ENCODE results near the gene PAPSS1.

Gene PAPSS1

DNA sequence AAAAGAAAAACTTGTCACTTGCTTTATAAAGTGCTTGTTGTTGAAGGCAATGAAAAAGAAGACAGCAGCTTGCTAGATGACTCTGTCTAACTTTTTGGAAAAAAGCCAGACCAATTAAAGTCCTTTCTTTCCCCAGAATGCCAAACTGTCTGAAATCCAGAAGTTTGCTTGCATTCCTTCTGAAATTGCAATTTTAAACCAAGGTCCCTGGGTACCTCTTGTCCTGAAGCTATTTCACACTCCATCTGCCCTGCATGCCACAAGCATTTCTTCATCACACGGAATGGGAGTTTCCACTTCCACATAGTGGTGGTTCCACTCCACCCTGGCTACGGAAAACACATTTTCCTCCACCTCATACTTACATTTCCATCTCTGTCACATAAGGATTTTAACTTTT, 101.0 kb downstream of the PAPSS1 start:
- FAIRE-seq (no peak), DNase-seq (ENCODE audit: insufficient read length, low spot score) (no peak)
- TF ChIP-seq POU2F2 (IDR thresholded peaks at IDR 0.05; ENCODE audit: low read depth, low read length) (no peak), PAX5 (IDR thresholded peaks at IDR 0.05; ENCODE audit: insufficient read depth, low read length, severe bottlenecking) (no peak), SPI1 (IDR thresholded peaks at IDR 0.05; ENCODE audit: low read depth, low read length) (no peak), POLR2AphosphoS5 (IDR thresholded peaks at IDR 0.05; ENCODE audit: low read depth, low read length) (no peak), POLR2A (IDR thresholded peaks at IDR 0.05; ENCODE audit: low read depth, low read length) (no peak), TAF1 (IDR thresholded peaks at IDR 0.05; ENCODE audit: low read depth, low read length) (no peak)

DNA sequence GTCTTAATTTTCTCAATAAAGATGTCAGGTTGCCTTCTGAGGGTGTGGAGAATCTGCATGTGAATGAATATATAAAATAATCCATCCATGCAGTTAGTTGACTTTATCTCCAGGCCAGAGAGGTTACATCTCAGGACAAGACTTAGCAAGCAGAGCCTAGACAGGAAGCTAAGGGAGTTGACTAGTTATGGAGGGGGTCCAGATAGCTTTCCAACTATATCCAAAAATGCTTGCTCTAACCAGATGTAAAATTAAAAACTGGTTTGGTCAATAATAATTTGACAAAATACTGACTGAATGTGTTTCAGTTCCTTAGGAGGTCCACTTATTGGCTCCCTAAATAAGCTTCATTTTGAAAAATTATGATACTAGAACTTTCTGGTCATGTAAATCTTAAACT, 101.4 kb downstream of the PAPSS1 start:
- DNase-seq (ENCODE audit: insufficient read length, low spot score) (no peak), FAIRE-seq (no peak)
- no peak for TF ChIP-seq POU2F2 (IDR thresholded peaks at IDR 0.05; ENCODE audit: low read depth, low read length)

DNA sequence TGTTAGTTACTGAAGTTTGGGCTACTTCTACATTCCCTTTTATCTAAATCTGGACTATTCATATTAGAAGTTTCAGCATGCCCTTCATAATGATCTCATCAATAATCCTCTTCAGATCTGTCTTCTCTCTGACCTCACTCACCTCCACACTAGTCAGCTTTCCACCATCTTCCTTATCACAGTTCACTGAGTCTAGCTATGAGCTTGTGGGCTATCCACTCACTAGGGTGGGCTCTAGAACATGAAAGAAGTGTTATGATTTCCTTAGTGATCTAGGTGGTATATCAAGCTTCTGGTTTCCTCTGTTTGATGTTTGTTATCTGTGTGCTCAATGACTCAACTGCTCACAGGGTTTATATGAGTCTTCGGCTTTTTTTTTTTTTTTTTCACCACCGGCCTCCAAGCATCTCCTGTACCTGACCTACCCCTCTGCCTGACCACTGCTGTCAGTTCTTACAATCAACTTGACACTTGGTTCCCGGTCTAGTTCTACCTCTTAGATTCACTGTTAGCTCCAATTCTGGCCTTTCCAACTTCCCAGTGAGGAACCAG, 103.1 kb downstream of the PAPSS1 start:
- DNase-seq (ENCODE audit: insufficient read length, low spot score) (no peak), FAIRE-seq (no peak)
- TF ChIP-seq POU2F2 (IDR thresholded peaks at IDR 0.05; ENCODE audit: low read depth, low read length) (no peak), TAF1 (IDR thresholded peaks at IDR 0.05; ENCODE audit: low read depth, low read length) (no peak), PAX5 (IDR thresholded peaks at IDR 0.05; ENCODE audit: insufficient read depth, low read length, severe bottlenecking) (no peak), SPI1 (IDR thresholded peaks at IDR 0.05; ENCODE audit: low read depth, low read length) (no peak), POLR2A (IDR thresholded peaks at IDR 0.05; ENCODE audit: low read depth, low read length) (no peak), POLR2AphosphoS5 (IDR thresholded peaks at IDR 0.05; ENCODE audit: low read depth, low read length) (no peak)

DNA sequence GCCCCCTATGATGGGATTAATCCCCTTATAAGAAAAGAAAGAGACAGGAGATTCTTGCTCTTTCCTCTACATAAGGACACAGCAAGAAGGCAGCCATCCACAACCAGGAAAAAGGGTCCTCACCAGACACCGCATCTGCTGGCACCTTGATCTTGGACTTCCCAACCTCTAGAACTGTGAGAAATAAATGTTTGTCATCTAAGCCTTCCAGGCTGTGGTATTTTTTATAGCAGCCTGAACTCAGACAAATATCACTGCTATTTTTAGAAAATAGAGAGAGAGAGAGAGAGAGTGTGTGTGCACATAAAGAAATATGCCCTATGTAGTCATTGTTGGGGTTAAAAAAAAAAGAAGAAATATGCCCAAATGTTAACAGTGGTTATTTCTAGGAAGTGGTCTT, 104.2 kb downstream of the PAPSS1 start:
- DNase-seq (ENCODE audit: insufficient read length, low spot score) (no peak), FAIRE-seq (no peak)
- no peak for TF ChIP-seq TAF1 (IDR thresholded peaks at IDR 0.05; ENCODE audit: low read depth, low read length)
- no peak for TF ChIP-seq POU2F2 (IDR thresholded peaks at IDR 0.05; ENCODE audit: low read depth, low read length)
- no peak for TF ChIP-seq POLR2A (IDR thresholded peaks at IDR 0.05; ENCODE audit: low read depth, low read length)
- no peak for TF ChIP-seq PAX5 (IDR thresholded peaks at IDR 0.05; ENCODE audit: insufficient read depth, low read length, severe bottlenecking)
- TF ChIP-seq POLR2AphosphoS5 (IDR thresholded peaks at IDR 0.05; ENCODE audit: low read depth, low read length): no peak
- no peak for TF ChIP-seq SPI1 (IDR thresholded peaks at IDR 0.05; ENCODE audit: low read depth, low read length)

DNA sequence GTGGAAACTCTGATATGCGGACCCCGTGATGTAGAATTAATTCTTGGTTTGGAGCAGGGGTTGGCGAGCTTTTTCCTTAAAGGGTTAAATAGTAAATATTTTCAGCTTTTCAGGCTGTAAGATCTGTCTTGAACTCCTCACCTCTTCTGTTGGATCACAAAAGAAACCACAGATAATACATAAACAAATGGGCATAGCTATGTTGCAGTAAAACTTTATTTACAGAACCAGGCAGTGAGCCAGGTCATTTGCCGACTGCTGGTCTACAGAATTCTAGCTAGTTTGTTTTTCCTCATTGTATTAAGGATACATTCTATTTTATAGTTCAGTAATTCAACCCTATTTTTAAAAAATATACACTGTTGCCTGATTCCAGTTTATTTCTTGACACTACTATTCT, 116.6 kb downstream of the PAPSS1 start:
- FAIRE-seq (no peak), DNase-seq (ENCODE audit: insufficient read length, low spot score) (no peak)
- TF ChIP-seq POLR2A (IDR thresholded peaks at IDR 0.05; ENCODE audit: low read depth, low read length): no peak
- no peak for TF ChIP-seq POLR2AphosphoS5 (IDR thresholded peaks at IDR 0.05; ENCODE audit: low read depth, low read length)
- no peak for TF ChIP-seq POU2F2 (IDR thresholded peaks at IDR 0.05; ENCODE audit: low read depth, low read length)
- no peak for TF ChIP-seq TAF1 (IDR thresholded peaks at IDR 0.05; ENCODE audit: low read depth, low read length)
- no peak for TF ChIP-seq PAX5 (IDR thresholded peaks at IDR 0.05; ENCODE audit: insufficient read depth, low read length, severe bottlenecking)
- no peak for TF ChIP-seq SPI1 (IDR thresholded peaks at IDR 0.05; ENCODE audit: low read depth, low read length)

DNA sequence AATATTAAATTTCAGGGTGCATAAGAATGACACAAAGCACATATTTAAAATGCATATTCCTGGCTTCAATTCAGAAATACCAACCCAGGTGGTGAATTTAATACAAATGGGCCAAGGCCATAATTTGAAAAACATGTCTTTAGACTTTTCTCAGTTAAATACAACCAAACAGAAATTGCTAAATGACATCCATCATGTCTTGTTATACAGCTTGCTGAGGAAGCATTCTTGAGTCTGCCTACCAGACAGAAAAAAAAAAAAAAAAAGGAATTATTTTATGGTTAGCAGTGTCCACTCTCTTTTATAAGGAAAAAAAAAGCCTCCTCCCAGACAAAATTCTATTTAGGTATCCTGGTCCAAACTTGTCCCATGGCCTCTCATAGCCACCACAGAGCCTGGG, 119.1 kb downstream of the PAPSS1 start:
- DNase-seq (ENCODE audit: insufficient read length, low spot score): no peak
- no peak for TF ChIP-seq POU2F2 (IDR thresholded peaks at IDR 0.05; ENCODE audit: low read depth, low read length)
- no peak for TF ChIP-seq POLR2AphosphoS5 (IDR thresholded peaks at IDR 0.05; ENCODE audit: low read depth, low read length)
- TF ChIP-seq PAX5 (IDR thresholded peaks at IDR 0.05; ENCODE audit: insufficient read depth, low read length, severe bottlenecking): no peak
- no peak for TF ChIP-seq SPI1 (IDR thresholded peaks at IDR 0.05; ENCODE audit: low read depth, low read length)
- no peak for TF ChIP-seq POLR2A (IDR thresholded peaks at IDR 0.05; ENCODE audit: low read depth, low read length)
- no peak for TF ChIP-seq TAF1 (IDR thresholded peaks at IDR 0.05; ENCODE audit: low read depth, low read length)
- FAIRE-seq: no peak

DNA sequence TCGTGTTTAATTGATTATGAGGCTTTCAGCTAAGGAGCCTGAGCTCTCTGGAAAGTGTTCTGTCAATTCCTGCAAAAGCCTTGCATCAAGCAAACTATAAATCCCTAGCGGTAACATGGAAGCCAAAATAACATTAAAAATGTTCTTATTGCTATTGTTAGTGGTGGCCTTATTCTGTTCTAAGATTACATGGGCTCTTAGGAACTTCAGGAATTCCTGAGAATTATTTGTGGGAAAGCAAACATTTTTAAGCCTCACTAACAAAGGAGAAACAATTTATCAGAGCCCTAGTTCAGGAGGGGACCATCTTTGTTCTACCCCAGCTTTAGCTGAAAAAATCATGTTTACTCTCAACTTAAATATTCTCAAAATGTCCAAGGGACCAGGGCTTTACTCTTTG, 119.6 kb downstream of the PAPSS1 start:
- FAIRE-seq (no peak), DNase-seq (ENCODE audit: insufficient read length, low spot score) (no peak)
- TF ChIP-seq POU2F2 (IDR thresholded peaks at IDR 0.05; ENCODE audit: low read depth, low read length) (no peak), POLR2AphosphoS5 (IDR thresholded peaks at IDR 0.05; ENCODE audit: low read depth, low read length) (no peak), POLR2A (IDR thresholded peaks at IDR 0.05; ENCODE audit: low read depth, low read length) (no peak), PAX5 (IDR thresholded peaks at IDR 0.05; ENCODE audit: insufficient read depth, low read length, severe bottlenecking) (no peak), SPI1 (IDR thresholded peaks at IDR 0.05; ENCODE audit: low read depth, low read length) (no peak), TAF1 (IDR thresholded peaks at IDR 0.05; ENCODE audit: low read depth, low read length) (no peak)

DNA sequence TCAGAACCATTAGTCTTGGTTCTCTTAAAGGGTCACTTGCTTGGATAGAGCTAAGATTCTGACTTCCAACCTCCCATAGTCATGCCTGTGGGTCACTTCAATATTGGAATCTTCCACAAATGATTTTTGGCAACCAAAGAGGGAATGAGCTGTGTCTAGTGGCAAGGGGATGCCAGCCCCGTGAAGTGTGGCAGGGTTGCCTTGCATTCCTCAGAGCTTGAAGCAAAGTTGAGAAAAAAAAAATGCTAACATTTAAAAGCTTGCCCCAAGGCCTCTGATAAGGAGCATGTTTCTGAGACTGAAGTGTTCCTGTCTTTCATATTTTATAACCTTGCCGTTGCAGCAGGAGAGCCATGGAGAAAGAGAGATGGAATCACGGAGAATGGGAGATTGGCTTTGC, 120.2 kb downstream of the PAPSS1 start:
- FAIRE-seq (no peak), DNase-seq (ENCODE audit: insufficient read length, low spot score) (no peak)

DNA sequence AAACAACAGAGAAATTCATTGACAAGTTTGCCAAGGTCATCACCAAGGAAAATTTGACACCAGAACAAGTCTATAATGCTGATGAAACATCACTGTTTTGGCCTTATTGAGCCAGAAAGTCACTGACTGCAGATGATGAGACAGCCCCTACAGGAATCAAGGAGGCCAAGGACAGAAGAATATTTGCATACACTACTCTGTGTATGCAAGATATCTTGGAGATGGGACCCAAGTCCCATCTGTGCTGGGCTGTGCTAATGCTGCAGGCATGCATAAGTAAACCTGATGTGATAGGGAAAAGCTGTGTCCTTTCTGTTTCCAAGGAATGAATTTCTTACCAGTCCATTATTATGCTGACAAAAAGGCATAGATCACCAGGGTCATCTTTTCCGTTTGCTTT, 126.8 kb downstream of the PAPSS1 start:
- DNase-seq (ENCODE audit: insufficient read length, low spot score) (no peak), FAIRE-seq (no peak)
- TF ChIP-seq SPI1 (IDR thresholded peaks at IDR 0.05; ENCODE audit: low read depth, low read length) (no peak), POLR2AphosphoS5 (IDR thresholded peaks at IDR 0.05; ENCODE audit: low read depth, low read length) (no peak), POU2F2 (IDR thresholded peaks at IDR 0.05; ENCODE audit: low read depth, low read length) (no peak)

More for the DNA sequence above, 120.2 kb downstream of the PAPSS1 start:
- TF ChIP-seq POLR2AphosphoS5 (IDR thresholded peaks at IDR 0.05; ENCODE audit: low read depth, low read length) (no peak), POU2F2 (IDR thresholded peaks at IDR 0.05; ENCODE audit: low read depth, low read length) (no peak), SPI1 (IDR thresholded peaks at IDR 0.05; ENCODE audit: low read depth, low read length) (no peak), TAF1 (IDR thresholded peaks at IDR 0.05; ENCODE audit: low read depth, low read length) (no peak), POLR2A (IDR thresholded peaks at IDR 0.05; ENCODE audit: low read depth, low read length) (no peak), PAX5 (IDR thresholded peaks at IDR 0.05; ENCODE audit: insufficient read depth, low read length, severe bottlenecking) (no peak)

DNA sequence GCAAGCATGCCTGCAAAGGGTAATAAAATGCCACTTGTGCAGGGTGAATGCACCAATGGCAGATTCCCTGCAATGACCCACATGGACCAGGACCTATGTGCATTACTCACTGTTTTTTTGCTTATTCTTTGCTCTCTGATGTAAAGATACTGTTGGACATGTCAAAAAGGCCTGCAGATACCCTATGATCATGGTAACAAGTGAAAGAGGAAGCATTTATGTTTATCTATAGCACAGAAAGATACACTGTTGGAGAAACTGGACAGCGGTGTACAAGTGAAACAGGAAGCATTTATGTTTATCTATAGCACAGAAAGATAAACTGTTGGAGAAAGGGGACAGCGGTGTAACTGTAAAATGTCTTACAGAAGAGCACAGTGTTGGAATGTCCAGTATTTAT, 127.5 kb downstream of the PAPSS1 start:
- no peak for TF ChIP-seq POLR2AphosphoS5 (IDR thresholded peaks at IDR 0.05; ENCODE audit: low read depth, low read length)
- FAIRE-seq (no peak), DNase-seq (ENCODE audit: insufficient read length, low spot score) (no peak)
